Stomach (tissue), 4 donors: Measurements from ENCODE around the gene IL9R.

Source experiments
- POLR2AphosphoS5 ChIP-seq, 3 donors: sonication (generic); formaldehyde crosslinking; IDR thresholded peaks; one replicate each; pipeline ENCODE4 v1.6.1; 2016; ENCODE audit warnings: antibody characterized with exemption in 3 of 3
- TF ChIP-seq, protein P1 (sequence below), 7 experiments: fragments of 450-650 bp in 4 of 7; fragments of 200-600 bp in 3 of 7; sonication (generic) in 3 of 7; IDR thresholded peaks; one replicate each; pipeline ENCODE4 v1.5.1; 2016 to 2019; ENCODE audit warnings: antibody characterized with exemption in 7 of 7, control low read depth in 2 of 7, mild to moderate bottlenecking in 1 of 7

GRCh38 chrX:155954793-155955192, 42.7 kb upstream of the IL9R start:
- TF ChIP-seq, protein P1, sequence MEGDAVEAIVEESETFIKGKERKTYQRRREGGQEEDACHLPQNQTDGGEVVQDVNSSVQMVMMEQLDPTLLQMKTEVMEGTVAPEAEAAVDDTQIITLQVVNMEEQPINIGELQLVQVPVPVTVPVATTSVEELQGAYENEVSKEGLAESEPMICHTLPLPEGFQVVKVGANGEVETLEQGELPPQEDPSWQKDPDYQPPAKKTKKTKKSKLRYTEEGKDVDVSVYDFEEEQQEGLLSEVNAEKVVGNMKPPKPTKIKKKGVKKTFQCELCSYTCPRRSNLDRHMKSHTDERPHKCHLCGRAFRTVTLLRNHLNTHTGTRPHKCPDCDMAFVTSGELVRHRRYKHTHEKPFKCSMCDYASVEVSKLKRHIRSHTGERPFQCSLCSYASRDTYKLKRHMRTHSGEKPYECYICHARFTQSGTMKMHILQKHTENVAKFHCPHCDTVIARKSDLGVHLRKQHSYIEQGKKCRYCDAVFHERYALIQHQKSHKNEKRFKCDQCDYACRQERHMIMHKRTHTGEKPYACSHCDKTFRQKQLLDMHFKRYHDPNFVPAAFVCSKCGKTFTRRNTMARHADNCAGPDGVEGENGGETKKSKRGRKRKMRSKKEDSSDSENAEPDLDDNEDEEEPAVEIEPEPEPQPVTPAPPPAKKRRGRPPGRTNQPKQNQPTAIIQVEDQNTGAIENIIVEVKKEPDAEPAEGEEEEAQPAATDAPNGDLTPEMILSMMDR (IDR thresholded peaks at IDR 0.05) = no peak
- no peak for TF ChIP-seq POLR2AphosphoS5 (IDR thresholded peaks at IDR 0.05)
